H9 (cell line): ENCODE results near the gene CTNNA3. TPM values are rescaled to one million over a fixed set of nuclear protein-coding genes. Genes with fewer than 3 reads are reported as not detected.

Experiments used
- DNase-seq: peaks from one replicate; pipeline ENCODE4 v3.0.0-alpha.2; 2017
- H2AFZ ChIP-seq: one replicate; pipeline ENCODE4 v1.6.1; 2013; ENCODE audit warnings: mild to moderate bottlenecking, low read length, control low read depth, moderate library complexity
- H2AK5ac ChIP-seq: 2 replicates; pipeline ENCODE4 v1.6.1; 2013; ENCODE audit warnings: low read length, control low read depth, mixed read lengths; ENCODE audit not compliant: insufficient read length
- H2BK120ac ChIP-seq: one replicate; pipeline ENCODE4 v1.6.1; 2013; ENCODE audit warnings: low read depth, mild to moderate bottlenecking, low read length, control low read depth, inconsistent platforms; ENCODE audit not compliant: poor library complexity, severe bottlenecking
- H2BK12ac ChIP-seq: 2 replicates; pipeline ENCODE4 v1.6.1; 2013; ENCODE audit warnings: low read length, control low read depth, mixed read lengths, low read depth; ENCODE audit not compliant: insufficient read length
- H2BK15ac ChIP-seq: 2 replicates; pipeline ENCODE4 v1.6.1; 2013; ENCODE audit warnings: low read depth, low read length, control low read depth
- H2BK20ac ChIP-seq: one replicate; pipeline ENCODE4 v1.6.1; 2013; ENCODE audit warnings: low read depth, mild to moderate bottlenecking, low read length, control low read depth, inconsistent platforms; ENCODE audit not compliant: poor library complexity, severe bottlenecking
- H2BK5ac ChIP-seq: 2 replicates; pipeline ENCODE4 v1.6.1; 2013; ENCODE audit warnings: low read length, control low read depth, mixed read lengths; ENCODE audit not compliant: insufficient read length
- H3K14ac ChIP-seq: 2 replicates; pipeline ENCODE4 v1.6.1; 2013; ENCODE audit warnings: low read length, control low read depth; ENCODE audit not compliant: insufficient read depth
- H3K18ac ChIP-seq: 2 replicates; pipeline ENCODE4 v1.6.1; 2013; ENCODE audit warnings: low read depth, mild to moderate bottlenecking, mixed read lengths, low read length, control low read depth; ENCODE audit not compliant: insufficient read length
- H3K23ac ChIP-seq: 2 replicates; pipeline ENCODE4 v1.6.1; 2013; ENCODE audit warnings: low read length, control low read depth, mixed read lengths, low read depth; ENCODE audit not compliant: insufficient read length
- H3K23me2 ChIP-seq: 2 replicates; pipeline ENCODE4 v1.6.1; 2013; ENCODE audit warnings: low read depth, mild to moderate bottlenecking, mixed read lengths, low read length, control low read depth; ENCODE audit not compliant: insufficient read length, poor library complexity, severe bottlenecking
- H3K27ac ChIP-seq: 2 replicates; pipeline ENCODE4 v1.5.1; 2013; ENCODE audit warnings: low read length, control low read depth, mixed read lengths, low read depth; ENCODE audit not compliant: insufficient read length
- H3K27me3 ChIP-seq: 2 replicates; pipeline ENCODE4 v1.6.1; 2013; ENCODE audit warnings: low read length, control low read depth, inconsistent platforms; ENCODE audit not compliant: insufficient read depth
- H3K4ac ChIP-seq: 2 replicates; pipeline ENCODE4 v1.6.1; 2013; ENCODE audit warnings: low read depth, mild to moderate bottlenecking, control low read depth, inconsistent platforms, low read length, moderate library complexity
- H3K4me1 ChIP-seq: 2 replicates; pipeline ENCODE4 v1.6.1; 2013; ENCODE audit warnings: low read length, control low read depth, inconsistent platforms; ENCODE audit not compliant: insufficient read depth
- H3K4me2 ChIP-seq: 2 replicates; pipeline ENCODE4 v1.6.1; 2013; ENCODE audit warnings: low read length, control low read depth, mixed read lengths; ENCODE audit not compliant: insufficient read length, insufficient read depth
- H3K56ac ChIP-seq: 2 replicates; pipeline ENCODE4 v1.6.1; 2013; ENCODE audit warnings: low read depth, mild to moderate bottlenecking, mixed read lengths, low read length, control low read depth; ENCODE audit not compliant: insufficient read length
- H3K79me1 ChIP-seq: 2 replicates; pipeline ENCODE4 v1.6.1; 2013; ENCODE audit warnings: low read depth, mild to moderate bottlenecking, moderate library complexity, low read length, control low read depth, inconsistent platforms; ENCODE audit not compliant: insufficient read depth, poor library complexity, severe bottlenecking
- H3K79me2 ChIP-seq: 2 replicates; pipeline ENCODE4 v1.6.1; 2013; ENCODE audit warnings: low read length, control low read depth, inconsistent platforms; ENCODE audit not compliant: insufficient read depth
- H3K9ac ChIP-seq: 2 replicates; pipeline ENCODE4 v1.6.1; 2013; ENCODE audit warnings: low read length, control low read depth, mixed read lengths; ENCODE audit not compliant: insufficient read length; ENCODE audit errors: extremely low read depth
- H3K9me3 ChIP-seq: one replicate; pipeline ENCODE4 v1.6.1; 2013; ENCODE audit warnings: low read depth, low read length, inconsistent platforms; ENCODE audit not compliant: control insufficient read depth
- H3T11ph ChIP-seq: one replicate; pipeline ENCODE4 v1.6.1; 2013; ENCODE audit warnings: mild to moderate bottlenecking, low read length, control low read depth, inconsistent platforms
- H4K20me1 ChIP-seq: one replicate; pipeline ENCODE4 v1.6.1; 2013; ENCODE audit not compliant: control insufficient read depth, insufficient read length, insufficient read depth
- H4K5ac ChIP-seq: 2 replicates; pipeline ENCODE4 v1.6.1; 2013; ENCODE audit warnings: low read depth, mild to moderate bottlenecking, mixed read lengths, low read length, control low read depth; ENCODE audit not compliant: insufficient read length
- H4K8ac ChIP-seq: replicated peaks from 2 replicates; pipeline ENCODE4 v1.6.1; 2013; ENCODE audit warnings: low read length, control low read depth, mixed read lengths, low read depth; ENCODE audit not compliant: insufficient read length
- H4K91ac ChIP-seq: 2 replicates; pipeline ENCODE4 v1.6.1; 2013; ENCODE audit warnings: low read depth, mild to moderate bottlenecking, moderate library complexity, mixed read lengths, low read length, control low read depth; ENCODE audit not compliant: insufficient read length
- H3K27ac Mint-ChIP-seq, 3 experiments: 2 replicates in 2 of 3; 3 replicates in 1 of 3; pipeline ENCODE4 v1.8.0; 2020 to 2021; ENCODE audit warnings: mixed read lengths in 3 of 3, mild to moderate bottlenecking in 1 of 3, moderate library complexity in 1 of 3
- H3K27me3 Mint-ChIP-seq: 2 replicates; pipeline ENCODE4 v1.8.0; 2021; ENCODE audit warnings: low read depth, mild to moderate bottlenecking, moderate library complexity, mixed read lengths
- H3K36me3 Mint-ChIP-seq, 3 experiments: 2 replicates in 2 of 3; 3 replicates in 1 of 3; pipeline ENCODE4 v1.8.0; 2020 to 2021; ENCODE audit warnings: low read depth in 3 of 3, mixed read lengths in 3 of 3; ENCODE audit not compliant: insufficient read depth in 1 of 3
- H3K4me1 Mint-ChIP-seq, 2 experiments: 2 replicates each; pipeline ENCODE4 v1.8.0; 2020; ENCODE audit warnings: mixed read lengths in 2 of 2
- H3K4me3 Mint-ChIP-seq, 2 experiments: 2 replicates in 1 of 2; 3 replicates in 1 of 2; pipeline ENCODE4 v1.8.0; 2020 to 2021; ENCODE audit warnings: mild to moderate bottlenecking in 2 of 2, mixed read lengths in 2 of 2, moderate library complexity in 1 of 2
- H3K9me3 Mint-ChIP-seq, 2 experiments: 2 replicates in 1 of 2; 3 replicates in 1 of 2; pipeline ENCODE4 v1.8.0; 2020; ENCODE audit warnings: mild to moderate bottlenecking in 2 of 2, mixed read lengths in 2 of 2, moderate library complexity in 1 of 2
- CTCF ChIP-seq: fragments of 200-600 bp; sonication (generic); conservative IDR thresholded peaks from 3 replicates; pipeline ENCODE4 v1.8.0; 2021; ENCODE audit warnings: antibody characterized with exemption, mild to moderate bottlenecking
- WGBS: extraction: QIAGEN DNeasy Blood & Tissue Kit; methylation state at CpG from one replicate; pipeline ENCODE4 v1.1.7; 2013; ENCODE audit warnings: missing lambda C conversion rate, low lambda C conversion rate, mixed read lengths; ENCODE audit not compliant: insufficient read length; ENCODE audit errors: extremely low coverage; 5-methylcytosine and 5-hydroxymethylcytosine counted together
- total RNA-seq: library from RNA; stranded (reverse); gene quantifications from 2 replicates; pipeline ENCODE4 v1.2.1, GENCODE V29; 2021

CTNNA3 gene
- total RNA-seq, 1 experiment from 2014 or later, result 3.3 TPM

GRCh38 chr10:66440568-66440967 is 1255.4 kb downstream of the CTNNA3 start:
- DNase-seq, result no peak
- H3K4me1 Mint-ChIP-seq, result no peaks in the 10 kb centered on the region
- H3K36me3 Mint-ChIP-seq, result peaks cover 7 to 34% (median 16%) of the 10 kb centered on the region in 3 experiments
- Histone ChIP-seq H3K56ac (no peak overlapping the region), H3T11ph (no peak overlapping the region), H4K91ac (no peak overlapping the region), H2BK120ac (no peak overlapping the region), H3K14ac (no peak overlapping the region), H3K9me3 (no peaks in the 10 kb centered on the region), H3K23me2 (no peaks in the 10 kb centered on the region), H3K9ac (no peak overlapping the region), H3K79me2 (no peaks in the 10 kb centered on the region), H3K23ac (no peak overlapping the region), H3K27ac (no peak overlapping the region), H3K4me1 (no peaks in the 10 kb centered on the region), H4K20me1 (no peaks in the 10 kb centered on the region), H3K18ac (no peak overlapping the region), H3K79me1 (no peaks in the 10 kb centered on the region), H2BK5ac (no peak overlapping the region), H3K4ac (no peak overlapping the region), H4K5ac (no peak overlapping the region), H2AFZ (no peak overlapping the region), H2BK12ac (no peak overlapping the region), H2BK15ac (no peak overlapping the region), H3K4me2 (no peak overlapping the region), H4K8ac (no peak overlapping the region), H2AK5ac (no peak overlapping the region), H2BK20ac (no peak overlapping the region), H3K27me3 (no peaks in the 10 kb centered on the region)
- H3K9me3 Mint-ChIP-seq, result peaks cover 37 to 40% of the 10 kb centered on the region in 2 experiments
- TF ChIP-seq CTCF, result no peak
- peaks cover 1% of the 10 kb centered on the region; the same call in 1 of the 2 replicates for H3K27me3 Mint-ChIP-seq
- no CpG with 5 or more reads among the region's 1 CpG for WGBS
- no peak overlapping the region for H3K4me3 Mint-ChIP-seq
- no peak overlapping the region for H3K27ac Mint-ChIP-seq
